ENCODE data around the gene TBL3. TPM values are rescaled to one million over a fixed set of nuclear protein-coding genes. Genes with fewer than 3 reads are reported as not detected.

The TBL3 gene
- total and polyA plus RNA-seq, 9 donors = 23.9 to 32.9 (median 30.5) TPM

DNA sequence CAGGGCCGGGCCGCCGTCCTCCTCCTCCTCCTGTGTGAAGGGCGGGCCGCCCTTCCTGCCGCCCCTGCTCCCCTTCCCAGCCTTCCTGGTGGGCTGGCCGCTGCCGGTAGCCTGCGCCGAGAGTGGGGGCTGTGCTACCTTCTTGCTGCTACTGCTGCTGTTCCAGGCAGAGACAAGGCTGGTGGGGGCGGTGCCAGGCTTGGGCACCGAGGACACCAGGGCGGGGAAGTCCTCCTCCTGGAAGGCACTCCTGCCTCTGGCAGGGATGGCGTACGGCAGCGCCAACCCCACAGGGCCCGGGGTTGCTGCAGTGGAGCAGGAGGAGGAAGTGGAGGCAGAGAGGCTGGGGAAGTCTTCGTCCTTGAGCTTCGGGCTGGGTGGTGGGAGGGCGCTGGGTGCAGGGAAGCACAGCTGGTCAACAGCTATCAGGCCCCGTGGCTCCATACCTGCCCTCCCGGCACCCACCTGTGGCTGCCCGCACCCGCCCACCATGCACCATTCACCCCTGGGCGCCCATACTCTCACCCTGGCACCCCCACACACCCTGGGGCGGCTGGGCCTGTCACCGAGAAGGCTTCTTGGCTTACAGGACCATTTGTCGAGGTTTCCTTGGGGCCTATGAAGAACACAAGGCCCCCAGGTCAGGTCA lies 28.1 kb downstream of the TBL3 start:
- Histone ChIP-seq H3K27me3 (ENCODE audit: control insufficient read depth, insufficient read depth, low read length) (no peaks in the 10 kb centered on the region), H3K36me3 (ENCODE audit: control insufficient read depth, insufficient read depth, low read length) (peaks cover 69% of the 10 kb centered on the region), H3K27ac (ENCODE audit: low read length) (no peak overlapping the region), H3K9me3 (replicated peaks; ENCODE audit: control insufficient read depth, low read depth, low read length) (no peaks in the 10 kb centered on the region), H3K4me1 (ENCODE audit: control insufficient read depth, insufficient read depth, low read length) (peaks cover 30% of the 10 kb centered on the region), H3K4me3 (ENCODE audit: low read length) (no peak overlapping the region)
- WGBS (ENCODE audit: insufficient coverage) = 88% methylated on average over 20 of the region's 28 CpGs
- DNase-seq = no peak

GRCh38 chr16:2001035-2001434 lies 29.2 kb downstream of the TBL3 start:
- Histone ChIP-seq H3K9me3 (replicated peaks; ENCODE audit: control insufficient read depth, low read depth, low read length) (no peaks in the 10 kb centered on the region), H3K36me3 (ENCODE audit: control insufficient read depth, insufficient read depth, low read length) (peaks cover 72% of the 10 kb centered on the region), H3K27me3 (ENCODE audit: control insufficient read depth, insufficient read depth, low read length) (no peaks in the 10 kb centered on the region), H3K4me1 (ENCODE audit: control insufficient read depth, insufficient read depth, low read length) (peaks cover 40% of the 10 kb centered on the region), H3K27ac (ENCODE audit: low read length) (no peak overlapping the region), H3K4me3 (ENCODE audit: low read length) (no peak overlapping the region)
- WGBS (ENCODE audit: insufficient coverage) = 92% methylated on average over 14 of the region's 19 CpGs
- no peak for DNase-seq

- WGBS (ENCODE audit: insufficient coverage) = 94% methylated on average over 51 of the region's 53 CpGs
Observed at GRCh38 chr16:2001456-2002355, 29.9 kb downstream of the TBL3 start.

DNA sequence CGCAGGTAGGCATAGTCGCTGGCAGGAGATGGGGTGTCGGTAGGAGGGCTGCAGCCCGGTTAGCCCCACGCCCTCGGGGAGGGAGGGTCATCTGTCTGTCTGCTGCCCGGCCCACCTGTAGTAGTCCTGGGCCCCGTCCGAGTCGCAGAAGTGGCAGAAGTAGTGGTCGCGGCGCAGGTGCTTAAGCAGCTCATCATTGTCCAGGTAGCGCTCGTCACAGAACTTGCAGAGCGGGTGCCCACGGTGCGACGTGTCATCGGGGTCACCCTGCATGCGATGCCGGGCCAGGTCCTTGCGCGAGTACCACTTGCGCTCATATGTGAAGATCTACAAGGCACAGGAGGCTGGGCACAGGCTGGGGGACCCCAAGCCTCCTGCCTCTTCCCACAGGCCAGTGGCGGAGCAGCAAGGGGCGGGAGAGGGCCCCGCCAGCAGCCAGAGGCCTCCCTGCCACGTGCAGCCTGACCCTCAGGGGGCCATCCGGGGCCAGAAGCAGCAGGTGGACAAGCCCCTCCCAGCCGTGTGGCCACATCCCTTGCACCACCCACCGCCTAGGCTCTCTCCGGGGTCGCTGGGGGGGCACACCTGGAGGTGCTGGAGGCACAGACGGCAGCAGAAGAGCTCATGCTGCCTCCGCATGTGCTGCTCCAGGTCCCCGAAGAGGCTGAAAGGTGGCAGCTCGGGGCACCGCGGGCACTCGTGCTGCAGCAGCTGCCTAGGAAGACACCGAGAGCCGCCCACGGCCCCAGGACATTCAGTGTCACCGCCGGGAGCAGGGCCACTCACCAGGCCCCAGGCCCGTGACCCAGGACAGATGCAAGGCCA lies 30.8 kb downstream of the TBL3 start:
- DNase-seq = no peak

More at GRCh38 chr16:2001456-2002355, 29.9 kb downstream of the TBL3 start:
- no peak overlapping the region for H3K4me3 ChIP-seq (ENCODE audit: low read length)
- peaks cover 44% of the 10 kb centered on the region for H3K4me1 ChIP-seq (ENCODE audit: control insufficient read depth, insufficient read depth, low read length)
- H3K27me3 ChIP-seq (ENCODE audit: control insufficient read depth, insufficient read depth, low read length) = no peaks in the 10 kb centered on the region
- peaks cover 70% of the 10 kb centered on the region for H3K36me3 ChIP-seq (ENCODE audit: control insufficient read depth, insufficient read depth, low read length)
- H3K9me3 ChIP-seq (replicated peaks; ENCODE audit: control insufficient read depth, low read depth, low read length) = no peaks in the 10 kb centered on the region
- H3K27ac ChIP-seq (ENCODE audit: low read length) = no peak overlapping the region
- no peak for DNase-seq

GRCh38 chr16:2003231-2003826 lies 31.5 kb downstream of the TBL3 start:
- Histone ChIP-seq H3K9me3 (replicated peaks; ENCODE audit: control insufficient read depth, low read depth, low read length) (no peaks in the 10 kb centered on the region), H3K27ac (ENCODE audit: low read length) (peak overlapping the region; percentile 67), H3K27me3 (ENCODE audit: control insufficient read depth, insufficient read depth, low read length) (no peaks in the 10 kb centered on the region), H3K36me3 (ENCODE audit: control insufficient read depth, insufficient read depth, low read length) (peaks cover 65% of the 10 kb centered on the region), H3K4me1 (ENCODE audit: control insufficient read depth, insufficient read depth, low read length) (peaks cover 61% of the 10 kb centered on the region), H3K4me3 (ENCODE audit: low read length) (no peak overlapping the region)
- no peak for DNase-seq
- 82% methylated on average over 6 of the region's 8 CpGs for WGBS (ENCODE audit: insufficient coverage)

More for the DNA sequence above, 30.8 kb downstream of the TBL3 start:
- H3K36me3 ChIP-seq (ENCODE audit: control insufficient read depth, insufficient read depth, low read length) = peaks cover 68% of the 10 kb centered on the region
- H3K9me3 ChIP-seq (replicated peaks; ENCODE audit: control insufficient read depth, low read depth, low read length) = no peaks in the 10 kb centered on the region
- no peak overlapping the region for H3K4me3 ChIP-seq (ENCODE audit: low read length)
- H3K4me1 ChIP-seq (ENCODE audit: control insufficient read depth, insufficient read depth, low read length) = peaks cover 54% of the 10 kb centered on the region
- H3K27ac ChIP-seq (ENCODE audit: low read length) = peak overlapping the region; percentile 35
- H3K27me3 ChIP-seq (ENCODE audit: control insufficient read depth, insufficient read depth, low read length) = no peaks in the 10 kb centered on the region
- 92% methylated on average over 42 of the region's 47 CpGs for WGBS (ENCODE audit: insufficient coverage)

GRCh38 chr16:2003827-2004641 lies 32.2 kb downstream of the TBL3 start:
- Histone ChIP-seq H3K9me3 (replicated peaks; ENCODE audit: control insufficient read depth, low read depth, low read length) (no peaks in the 10 kb centered on the region), H3K27me3 (ENCODE audit: control insufficient read depth, insufficient read depth, low read length) (no peaks in the 10 kb centered on the region), H3K36me3 (ENCODE audit: control insufficient read depth, insufficient read depth, low read length) (peaks cover 58% of the 10 kb centered on the region), H3K4me3 (ENCODE audit: low read length) (no peak overlapping the region), H3K27ac (ENCODE audit: low read length) (peak overlapping the region; percentile 78), H3K4me1 (ENCODE audit: control insufficient read depth, insufficient read depth, low read length) (peaks cover 68% of the 10 kb centered on the region)
- 19% methylated on average over 36 of the region's 36 CpGs for WGBS (ENCODE audit: insufficient coverage)
- peak; percentile 95 for DNase-seq

DNA sequence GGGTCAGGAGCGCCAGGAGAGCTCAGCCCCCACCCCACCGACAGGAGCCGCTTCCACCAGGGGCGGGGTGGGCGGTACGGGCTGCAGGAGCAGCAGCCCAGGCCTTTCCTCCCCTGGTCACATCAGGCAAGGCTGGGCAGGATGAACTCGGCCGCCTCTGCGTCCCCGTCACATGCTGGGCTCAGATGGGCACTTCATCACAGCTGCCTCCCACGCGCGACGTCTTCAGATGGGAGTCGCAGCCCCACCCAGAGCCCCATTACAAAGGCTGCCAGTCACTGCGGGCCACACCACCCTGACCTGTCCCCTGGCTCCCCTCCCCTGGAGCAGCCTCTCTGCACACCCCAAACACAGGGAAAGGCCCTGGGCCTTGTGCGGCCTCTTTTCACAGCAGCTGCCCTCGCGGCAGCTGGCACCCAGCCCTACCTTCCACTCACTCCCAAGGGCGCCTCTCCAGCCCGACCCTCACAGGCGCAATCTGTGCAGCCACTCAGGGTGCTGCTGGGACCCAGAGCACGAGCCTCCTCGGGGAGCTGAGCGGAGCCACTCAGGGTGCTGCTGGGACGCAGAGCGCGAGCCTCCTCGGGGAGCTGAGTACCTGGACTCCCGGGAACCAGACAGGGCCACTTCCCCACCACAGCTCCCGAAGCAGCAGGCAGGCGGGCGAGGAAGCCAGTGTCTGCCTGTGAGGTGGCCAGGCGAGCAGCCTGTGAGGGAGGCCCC lies 33.1 kb downstream of the TBL3 start:
- WGBS (ENCODE audit: insufficient coverage) = 61% methylated on average over 25 of the region's 34 CpGs
- no peaks in the 10 kb centered on the region for H3K9me3 ChIP-seq (replicated peaks; ENCODE audit: control insufficient read depth, low read depth, low read length)
- peaks cover 69% of the 10 kb centered on the region for H3K4me1 ChIP-seq (ENCODE audit: control insufficient read depth, insufficient read depth, low read length)
- DNase-seq = no peak
- H3K36me3 ChIP-seq (ENCODE audit: control insufficient read depth, insufficient read depth, low read length) = peaks cover 49% of the 10 kb centered on the region
- H3K27me3 ChIP-seq (ENCODE audit: control insufficient read depth, insufficient read depth, low read length) = no peaks in the 10 kb centered on the region
- peak overlapping the region; percentile 78 for H3K27ac ChIP-seq (ENCODE audit: low read length)
- H3K4me3 ChIP-seq (ENCODE audit: low read length) = no peak overlapping the region

- H3K27ac ChIP-seq (ENCODE audit: low read length) = peak overlapping the region; percentile 3
- H3K27me3 ChIP-seq (ENCODE audit: control insufficient read depth, insufficient read depth, low read length) = no peaks in the 10 kb centered on the region
- H3K9me3 ChIP-seq (replicated peaks; ENCODE audit: control insufficient read depth, low read depth, low read length) = no peaks in the 10 kb centered on the region
- H3K4me1 ChIP-seq (ENCODE audit: control insufficient read depth, insufficient read depth, low read length) = peaks cover 76% of the 10 kb centered on the region
- no peak for DNase-seq
- peaks cover 43% of the 10 kb centered on the region for H3K36me3 ChIP-seq (ENCODE audit: control insufficient read depth, insufficient read depth, low read length)
- no peak overlapping the region for H3K4me3 ChIP-seq (ENCODE audit: low read length)
- 86% methylated on average over 21 of the region's 21 CpGs for WGBS (ENCODE audit: insufficient coverage)
Observed at GRCh38 chr16:2005646-2006045, 33.8 kb downstream of the TBL3 start.

DNA sequence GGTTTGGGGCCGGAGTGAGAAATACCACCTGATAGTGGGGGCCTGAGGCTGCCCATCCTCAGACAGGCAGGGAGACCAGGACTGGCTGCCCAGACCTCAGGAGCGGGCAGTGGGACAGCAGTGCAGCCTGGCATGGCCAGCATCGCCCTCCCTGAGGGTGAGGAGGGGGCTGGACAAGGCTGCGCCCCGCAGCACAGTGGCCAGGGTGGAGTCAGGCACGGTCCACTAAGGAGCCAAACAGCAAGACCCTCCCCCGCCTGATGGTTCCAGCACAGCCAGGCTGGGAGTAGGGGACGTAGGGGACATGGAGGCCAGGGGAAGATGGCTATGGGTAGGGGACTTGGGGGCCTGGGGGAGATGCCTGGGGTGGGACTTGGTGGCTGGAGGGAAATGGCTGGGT lies 34.5 kb downstream of the TBL3 start:
- peak overlapping the region; percentile 3 for H3K27ac ChIP-seq (ENCODE audit: low read length)
- H3K4me3 ChIP-seq (ENCODE audit: low read length) = no peak overlapping the region
- DNase-seq = no peak
- H3K4me1 ChIP-seq (ENCODE audit: control insufficient read depth, insufficient read depth, low read length) = peaks cover 77% of the 10 kb centered on the region
- no peaks in the 10 kb centered on the region for H3K9me3 ChIP-seq (replicated peaks; ENCODE audit: control insufficient read depth, low read depth, low read length)
- 90% methylated on average over 8 of the region's 8 CpGs for WGBS (ENCODE audit: insufficient coverage)
- peaks cover 36% of the 10 kb centered on the region for H3K36me3 ChIP-seq (ENCODE audit: control insufficient read depth, insufficient read depth, low read length)
- H3K27me3 ChIP-seq (ENCODE audit: control insufficient read depth, insufficient read depth, low read length) = no peaks in the 10 kb centered on the region

Data from muscle of leg (tissue), 11 donors.